Calu3 (cell line): Measurements from ENCODE around the gene RITA1. TPM values are rescaled to one million over a fixed set of nuclear protein-coding genes. Genes with fewer than 3 reads are reported as not detected.

Experiments
- BruUV-seq: library from RNA; stranded (reverse); fragments of 400-500 nt; replicated peaks from 2 replicates; lab custom pipeline; 2021; lab: Mats Ljungman, UMichigan
- CTCF ChIA-PET: fragments of 300-600 bp; sonication (Branson Sonifier 250); formaldehyde crosslinking; loops from one replicate; lab custom pipeline; 2022; ENCODE audit warnings: antibody characterized with exemption; lab: Charles Lee
- DNase-seq: peaks from one replicate; pipeline ENCODE4 v3.0.0; 2022
- H3K27ac Mint-ChIP-seq: one replicate; pipeline ENCODE4 v1.8.0; 2022; ENCODE audit warnings: mixed read lengths; ENCODE audit not compliant: unreplicated experiment
- H3K27me3 Mint-ChIP-seq: one replicate; pipeline ENCODE4 v1.8.0; 2022; ENCODE audit warnings: mixed read lengths; ENCODE audit not compliant: unreplicated experiment
- H3K36me3 Mint-ChIP-seq: one replicate; pipeline ENCODE4 v1.8.0; 2022; ENCODE audit warnings: mild to moderate bottlenecking, moderate library complexity, mixed read lengths; ENCODE audit not compliant: insufficient read depth, unreplicated experiment
- H3K4me1 Mint-ChIP-seq: one replicate; pipeline ENCODE4 v1.8.0; 2022; ENCODE audit warnings: mild to moderate bottlenecking, low read depth, mixed read lengths; ENCODE audit not compliant: unreplicated experiment
- H3K4me3 Mint-ChIP-seq: one replicate; pipeline ENCODE4 v1.8.0; 2022; ENCODE audit warnings: mild to moderate bottlenecking, low read depth, moderate library complexity, mixed read lengths; ENCODE audit not compliant: unreplicated experiment
- H3K9me3 Mint-ChIP-seq: one replicate; pipeline ENCODE4 v1.8.0; 2022; ENCODE audit warnings: low read depth, mixed read lengths; ENCODE audit not compliant: unreplicated experiment
- CTCF ChIP-seq: fragments of 200-600 bp; IDR thresholded peaks from one replicate; pipeline ENCODE4 v1.8.0; 2022; ENCODE audit warnings: antibody characterized with exemption; ENCODE audit not compliant: unreplicated experiment
- intact Hi-C: fragments of 100-400 bp; cut with micrococcal nuclease; formaldehyde crosslinking; loops from one replicate; pipeline ENCODE4 v1.10.0; 2022; ENCODE audit not compliant: unreplicated experiment
- total RNA-seq: library from RNA; stranded (reverse); gene quantifications from 2 replicates; pipeline ENCODE4 v1.2.3, GENCODE V29; 2022

The RITA1 gene
- total RNA-seq, 1 experiment from 2014 or later = 27.4 TPM

- intact Hi-C loops = loop anchor here (2.0 to 5.0 kb wide), 2 partner anchors 126 to 182 kb away; no protein-coding TSS in a partner anchor
- TF ChIP-seq CTCF = peak; percentile 94
- peaks cover 89% of the 10 kb centered on the region for H3K36me3 Mint-ChIP-seq
Measured at GRCh38 chr12:113174461-113175384, 10.8 kb upstream of the RITA1 start.

GRCh38 chr12:113179023-113179422 lies 6.5 kb upstream of the RITA1 start:
- intact Hi-C loops = no loop called here
- CTCF ChIA-PET = interaction anchor here (0.7 kb wide), 1 partner anchor 315 kb away, joined by 3 read pairs; no protein-coding TSS in a partner anchor
- DNase-seq = no peak
- BruUV-seq = no TSS peak
- Mint-ChIP-seq H3K9me3 (no peaks in the 10 kb centered on the region), H3K27ac (no peak overlapping the region), H3K36me3 (peaks cover 69% of the 10 kb centered on the region), H3K27me3 (no peaks in the 10 kb centered on the region), H3K4me3 (no peak overlapping the region), H3K4me1 (peaks cover 15% of the 10 kb centered on the region)
- no peak for TF ChIP-seq CTCF

More at GRCh38 chr12:113174461-113175384, 10.8 kb upstream of the RITA1 start:
- Mint-ChIP-seq H3K4me1 (peaks cover 8% of the 10 kb centered on the region), H3K9me3 (no peaks in the 10 kb centered on the region), H3K4me3 (no peak overlapping the region), H3K27me3 (no peaks in the 10 kb centered on the region), H3K27ac (no peak overlapping the region)
- CTCF ChIA-PET = interaction anchor here (0.5 to 1.5 kb wide), 10 partner anchors 8 to 563 kb away, joined by 3 to 10 read pairs (median 4); partner anchors contain the start of genes OAS2 and RASAL1
- no TSS peak for BruUV-seq
- peak; percentile 89 for DNase-seq

- Mint-ChIP-seq H3K4me3 (no peak overlapping the region), H3K4me1 (peaks cover 7% of the 10 kb centered on the region), H3K27ac (no peak overlapping the region), H3K36me3 (peaks cover 71% of the 10 kb centered on the region), H3K9me3 (no peaks in the 10 kb centered on the region), H3K27me3 (no peaks in the 10 kb centered on the region)
- TF ChIP-seq CTCF = no peak
- intact Hi-C loops = no loop called here
- CTCF ChIA-PET = interaction anchor here (0.6 kb wide), 1 partner anchor 726 kb away, joined by 6 read pairs; no protein-coding TSS in a partner anchor
- no TSS peak for BruUV-seq
- DNase-seq = no peak
Measured at GRCh38 chr12:113180333-113180732, 5.2 kb upstream of the RITA1 start.

- BruUV-seq = no TSS peak
- DNase-seq = no peak
- CTCF ChIA-PET = interaction anchor here (0.6 kb wide), 2 partner anchors 15 to 1618 kb away, joined by 3 to 5 read pairs; no protein-coding TSS in a partner anchor
Measured at GRCh38 chr12:113181975-113182374, 3.5 kb upstream of the RITA1 start.

More at GRCh38 chr12:113181975-113182374, 3.5 kb upstream of the RITA1 start:
- Mint-ChIP-seq H3K36me3 (peaks cover 74% of the 10 kb centered on the region), H3K9me3 (no peaks in the 10 kb centered on the region), H3K27ac (no peak overlapping the region), H3K27me3 (no peaks in the 10 kb centered on the region), H3K4me1 (peaks cover 17% of the 10 kb centered on the region), H3K4me3 (no peak overlapping the region)
- intact Hi-C loops = no loop called here
- TF ChIP-seq CTCF = no peak
